Ammon's horn (tissue), 1 donor: ENCODE data around the gene ZG16B.

ENCODE experiments used
- DNase-seq: peaks from one replicate; pipeline ENCODE4 v3.0.0-alpha.2; 2016; ENCODE audit warnings: low spot score

ZG16B gene, protein sequence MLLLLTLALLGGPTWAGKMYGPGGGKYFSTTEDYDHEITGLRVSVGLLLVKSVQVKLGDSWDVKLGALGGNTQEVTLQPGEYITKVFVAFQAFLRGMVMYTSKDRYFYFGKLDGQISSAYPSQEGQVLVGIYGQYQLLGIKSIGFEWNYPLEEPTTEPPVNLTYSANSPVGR

DNA sequence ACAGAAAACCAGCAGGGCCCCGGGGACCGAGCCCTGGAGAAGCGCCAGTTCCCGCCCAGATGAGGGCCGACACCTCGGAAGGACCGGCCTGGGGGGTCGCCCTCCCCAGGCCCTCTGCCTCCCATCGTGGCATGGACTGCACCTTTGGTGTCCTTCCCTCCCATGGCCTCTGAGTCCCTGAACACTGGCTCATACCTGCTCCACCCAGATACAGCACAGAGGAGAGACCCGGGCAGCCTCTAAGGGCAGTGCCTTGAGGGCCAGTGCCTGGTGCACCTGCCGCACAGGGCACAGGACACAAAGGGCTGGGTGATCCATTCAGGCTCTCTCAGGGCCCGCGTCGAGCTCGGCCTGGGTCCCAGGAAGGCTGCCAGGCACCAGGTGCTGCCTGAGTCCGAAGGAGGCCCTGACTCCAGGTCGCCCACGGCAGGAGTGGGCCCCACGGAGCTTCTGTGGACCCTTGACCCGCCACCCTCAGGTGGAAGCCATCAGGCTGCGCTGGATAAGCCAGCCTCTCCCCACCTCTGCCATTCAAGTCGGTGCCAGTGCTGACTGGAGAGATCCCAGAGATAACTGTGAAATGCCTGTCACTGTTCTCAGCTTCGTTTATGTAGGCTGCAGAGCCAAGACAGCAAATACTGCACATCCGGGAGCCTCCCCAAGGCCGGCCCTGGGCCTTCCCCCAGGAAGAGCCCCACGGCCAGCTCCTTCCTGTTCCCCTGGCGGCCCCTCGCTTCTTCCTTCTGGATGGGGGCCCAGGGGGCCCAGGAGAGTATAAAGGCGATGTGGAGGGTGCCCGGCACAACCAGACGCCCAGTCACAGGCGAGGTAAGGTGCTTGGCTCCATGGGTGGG, at the start of gene ZG16B:
ZG16B (plus strand) TSS at position 803 of the 854 bp plus-strand sequence. CDS start 139 bp downstream, outside the sequence.
- no peak for DNase-seq

DNA sequence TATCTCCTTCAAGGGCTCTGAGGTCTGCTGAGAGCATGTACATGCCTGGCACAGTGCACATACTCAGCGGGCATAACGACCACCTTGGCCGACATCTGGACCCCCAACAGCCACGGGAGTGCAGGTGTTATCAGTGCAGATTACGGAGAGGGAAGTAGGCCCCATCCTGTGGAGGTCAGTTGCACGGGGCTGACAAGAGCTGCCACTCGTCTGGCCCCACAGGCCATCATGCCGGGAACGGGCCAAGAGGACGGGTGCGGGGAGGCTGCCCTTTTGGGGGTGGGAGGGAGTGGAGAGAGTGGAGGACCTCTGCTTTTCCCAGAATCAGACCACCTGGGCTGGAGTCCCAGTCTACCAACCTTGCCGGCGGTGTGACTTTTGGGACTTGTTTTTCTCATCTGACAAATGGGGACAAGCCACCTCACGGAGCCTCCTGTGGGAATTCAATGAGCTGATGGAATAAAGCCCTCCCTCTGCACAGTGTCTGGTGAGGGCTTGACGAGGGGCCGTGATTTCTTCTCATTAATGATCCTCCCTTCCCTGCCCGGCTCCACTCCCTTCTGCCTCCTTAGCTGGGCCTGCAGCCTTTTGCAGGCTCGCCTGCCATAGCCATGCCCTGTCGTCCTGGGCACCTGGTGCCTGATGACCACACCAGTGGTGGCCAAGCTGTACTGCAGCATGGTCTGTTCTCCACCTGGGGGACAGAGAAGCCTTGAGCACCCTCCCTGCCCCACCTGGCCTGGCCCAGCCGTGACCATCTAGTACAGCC, 47.3 kb upstream of the ZG16B start:
- no peak for DNase-seq

DNA sequence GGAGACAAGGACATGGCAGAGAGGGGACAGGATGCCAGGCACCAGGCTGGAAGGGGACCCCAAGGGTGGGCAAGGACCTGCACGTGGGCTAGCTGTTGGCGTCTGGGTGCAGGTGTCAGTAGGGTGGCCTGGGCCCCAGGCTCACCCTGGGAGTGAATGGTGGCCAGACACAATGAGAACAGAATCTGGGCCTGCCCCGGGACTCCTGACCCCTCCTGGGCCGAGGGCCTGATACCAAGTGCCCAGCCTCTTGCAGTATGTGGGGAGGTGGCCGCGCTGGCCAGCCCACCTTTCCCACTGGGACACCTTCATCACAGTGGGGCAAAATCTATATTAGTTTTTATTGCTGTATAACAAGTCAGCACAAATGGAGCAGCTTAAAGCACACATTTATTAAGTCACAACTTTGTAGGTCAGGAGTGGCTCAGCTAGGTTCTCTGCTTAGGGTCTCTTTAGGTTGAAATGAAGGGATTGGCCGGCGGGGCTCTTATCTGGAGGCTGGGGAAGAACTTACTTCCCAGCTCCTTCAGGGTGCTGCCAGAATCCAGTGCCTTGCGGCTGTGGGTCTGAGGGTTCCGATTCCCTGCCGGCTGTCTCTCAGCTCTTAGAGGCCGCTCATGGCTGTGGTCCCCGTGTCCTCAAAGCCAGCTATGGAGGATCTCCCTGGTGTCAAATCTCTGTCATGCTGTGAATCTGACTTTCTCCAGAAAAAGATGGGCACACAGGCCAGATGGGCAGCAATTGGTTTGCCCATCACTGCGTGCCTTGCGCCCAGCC, 46.3 kb upstream of the ZG16B start:
- no peak for DNase-seq

GRCh38 chr16:2784358-2785100, 45.6 kb upstream of the ZG16B start:
- DNase-seq = no peak

- DNase-seq = no peak
Observed at GRCh38 chr16:2785101-2785991, 44.8 kb upstream of the ZG16B start.

- DNase-seq = no peak
Observed at GRCh38 chr16:2786061-2786825, 43.9 kb upstream of the ZG16B start.

DNA sequence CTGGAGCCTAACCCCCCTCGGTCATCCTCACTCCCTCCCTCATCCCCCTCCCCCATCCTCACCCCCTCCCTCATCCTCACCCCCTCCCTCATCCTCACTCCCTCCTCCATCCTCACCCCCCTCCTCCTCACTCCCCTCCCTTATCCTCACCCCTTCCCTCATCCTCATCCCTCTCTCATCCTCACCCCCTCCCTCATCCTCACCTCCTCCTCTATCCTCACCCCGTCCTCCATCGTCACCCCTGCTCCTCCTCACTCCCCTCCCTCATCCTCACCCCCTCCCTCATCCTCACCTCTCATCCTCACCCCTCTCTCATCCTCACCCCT, 43.3 kb upstream of the ZG16B start:
- no peak for DNase-seq

DNA sequence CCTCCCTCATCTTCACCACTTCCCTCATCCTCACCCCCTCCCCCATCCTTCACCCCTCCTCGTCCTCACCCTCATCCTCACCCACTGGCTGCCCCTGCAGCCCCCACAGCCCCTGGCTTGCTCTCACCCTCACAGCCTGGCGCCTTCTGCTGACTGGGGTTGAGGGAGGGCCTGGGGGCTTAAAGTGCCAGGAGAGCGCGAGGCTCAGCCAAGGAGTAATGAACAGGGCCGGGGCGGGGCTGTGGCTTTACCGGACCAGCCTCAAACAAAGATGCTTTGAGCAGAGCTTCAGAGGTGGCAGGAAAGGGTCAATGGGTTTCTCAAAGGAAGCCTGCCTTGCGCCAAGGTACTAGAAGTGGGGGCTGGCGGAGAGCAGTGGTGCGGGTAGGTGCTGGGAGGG, 42.7 kb upstream of the ZG16B start, which contains the start of gene PRSS33:
PRSS33 (minus strand) TSS at position 155 of the 400 bp plus-strand sequence. CDS start 1,013 bp downstream, outside the sequence.
- DNase-seq = no peak

DNA sequence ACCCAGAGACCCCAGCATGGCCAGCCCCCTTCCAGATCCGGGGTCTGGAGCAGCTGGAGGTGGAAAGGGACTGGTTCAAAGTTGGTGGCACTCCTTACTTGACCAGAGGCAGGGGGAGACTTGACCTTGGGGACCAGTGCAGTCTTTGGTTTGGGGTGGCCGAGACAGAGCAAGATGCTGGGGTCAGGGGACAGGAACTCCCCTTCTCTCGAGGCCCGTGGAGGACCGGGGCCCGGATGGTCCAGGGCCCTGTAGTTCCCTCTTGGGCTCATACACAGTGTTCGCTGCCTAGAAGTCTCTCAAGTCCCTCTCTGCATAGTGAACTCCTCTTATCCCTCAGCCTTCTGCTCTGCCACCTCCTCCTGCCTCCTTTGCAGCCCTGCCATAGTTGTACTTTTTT, 42.1 kb upstream of the ZG16B start:
- no peak for DNase-seq

DNA sequence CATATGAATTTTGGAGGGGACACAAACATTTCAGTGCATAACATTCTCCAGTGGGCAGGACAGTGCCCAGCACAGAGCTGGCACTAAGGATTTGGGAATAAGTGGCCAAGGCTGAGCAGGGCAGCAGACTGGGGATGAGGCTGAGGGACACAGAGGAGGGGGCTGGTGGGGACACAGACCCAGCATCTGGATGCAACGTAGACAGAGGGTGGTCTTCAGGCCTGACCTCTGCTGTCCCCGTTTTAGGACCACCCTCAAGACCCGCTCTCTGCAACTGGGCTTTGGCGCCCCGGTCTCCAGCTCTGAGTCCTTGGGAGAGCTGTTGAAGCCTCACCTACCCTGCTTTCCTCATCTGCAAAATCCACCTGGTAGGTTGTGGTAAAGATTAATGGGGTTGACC, 39.5 kb upstream of the ZG16B start:
- no peak for DNase-seq

- no peak for DNase-seq
Observed at GRCh38 chr16:2791174-2791573, 38.9 kb upstream of the ZG16B start.

- no peak for DNase-seq
Observed at GRCh38 chr16:2792940-2793339, 37.2 kb upstream of the ZG16B start.

DNA sequence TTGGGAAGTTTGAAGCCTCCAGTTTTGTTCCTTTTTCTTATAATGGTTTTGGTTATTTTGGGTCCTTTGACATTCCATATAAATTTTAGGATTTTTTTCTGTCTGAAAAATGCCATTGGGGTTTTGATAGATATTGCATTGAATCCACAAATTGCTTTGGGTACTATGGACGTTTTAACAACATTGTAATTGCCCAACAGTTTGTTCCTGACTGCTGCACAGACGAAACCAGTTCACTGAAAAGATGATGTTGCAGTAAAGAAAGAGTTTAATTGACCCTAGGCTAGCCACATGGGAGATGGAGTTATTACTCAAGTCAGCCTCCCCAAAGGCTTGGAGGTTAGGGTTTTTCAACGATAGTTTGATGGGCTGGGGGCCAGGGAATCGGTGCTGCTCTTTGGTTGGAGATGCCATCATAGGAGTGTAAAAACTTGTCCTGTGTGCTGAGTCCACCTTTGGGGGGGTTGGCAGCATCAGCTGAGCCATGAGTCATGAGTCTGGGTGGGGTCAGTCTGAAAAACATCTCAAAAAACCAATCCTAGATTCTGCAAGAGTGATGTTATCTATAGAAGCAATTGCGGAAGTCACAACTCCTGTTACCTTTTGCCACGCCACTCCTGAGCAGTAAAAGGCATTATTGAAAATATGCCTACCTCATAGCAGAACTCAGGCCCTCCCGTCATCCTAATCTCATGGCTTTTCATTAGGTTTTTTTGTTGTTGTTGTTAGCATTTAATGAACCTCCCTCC, 34.5 kb upstream of the ZG16B start:
- no peak for DNase-seq

DNA sequence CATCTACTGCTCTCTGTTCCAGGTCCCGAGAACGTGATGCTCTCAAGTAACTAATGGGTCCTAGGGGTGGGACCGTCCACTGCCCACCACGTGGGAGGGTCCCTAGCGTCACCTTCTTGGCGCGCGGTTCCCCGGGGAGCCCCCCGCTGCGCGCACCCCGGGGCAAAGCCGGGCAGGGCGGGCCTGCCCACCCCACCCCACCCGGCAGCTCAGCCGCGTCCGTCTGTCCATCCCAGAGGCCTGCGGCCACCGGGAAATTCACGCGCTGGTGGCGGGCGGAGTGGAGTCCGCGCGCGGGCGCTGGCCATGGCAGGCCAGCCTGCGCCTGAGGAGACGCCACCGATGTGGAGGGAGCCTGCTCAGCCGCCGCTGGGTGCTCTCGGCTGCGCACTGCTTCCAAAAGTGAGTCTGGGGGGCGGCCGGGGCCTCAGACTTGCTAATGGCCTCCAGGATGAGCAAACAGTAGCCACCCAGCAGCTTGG, 31.3 kb upstream of the ZG16B start:
- DNase-seq = no peak

DNA sequence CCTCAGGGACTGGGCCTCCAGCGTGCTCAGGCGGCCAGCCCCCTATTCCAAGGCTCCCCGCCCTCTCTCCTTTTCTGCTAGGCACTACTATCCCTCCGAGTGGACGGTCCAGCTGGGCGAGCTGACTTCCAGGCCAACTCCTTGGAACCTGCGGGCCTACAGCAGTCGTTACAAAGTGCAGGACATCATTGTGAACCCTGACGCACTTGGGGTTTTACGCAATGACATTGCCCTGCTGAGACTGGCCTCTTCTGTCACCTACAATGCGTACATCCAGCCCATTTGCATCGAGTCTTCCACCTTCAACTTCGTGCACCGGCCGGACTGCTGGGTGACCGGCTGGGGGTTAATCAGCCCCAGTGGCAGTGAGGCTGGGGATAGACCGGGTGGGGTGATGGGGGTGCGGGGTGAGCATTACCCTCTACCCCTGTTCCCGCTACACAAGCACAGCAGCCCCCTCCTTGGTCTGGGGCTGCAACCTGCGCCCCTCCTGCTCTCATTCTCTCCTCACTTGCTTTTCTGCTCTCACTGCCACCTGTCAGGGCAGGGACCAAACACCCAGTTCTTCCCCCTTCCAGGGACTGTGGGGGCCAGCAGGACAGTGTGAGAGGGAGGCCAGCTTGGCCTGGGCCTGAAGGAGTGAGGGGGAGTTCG, 30.8 kb upstream of the ZG16B start:
- DNase-seq = no peak

DNA sequence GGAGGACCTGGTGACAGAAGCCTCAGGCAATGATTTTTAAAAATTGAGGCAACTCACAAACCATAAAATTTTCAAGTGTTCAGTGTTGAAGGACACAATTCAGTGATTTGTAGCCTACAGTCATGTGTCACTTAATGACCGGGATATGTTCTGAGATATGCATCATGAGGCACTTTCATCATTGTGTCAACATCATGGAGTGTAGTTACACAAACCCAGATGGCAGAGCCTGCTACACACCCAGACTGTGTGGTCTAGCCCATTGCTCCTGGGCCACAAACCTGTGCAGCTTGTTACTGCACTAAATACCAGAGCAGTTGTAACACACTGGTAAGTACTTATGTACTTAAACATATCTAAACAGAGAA, 30.3 kb upstream of the ZG16B start:
- no peak for DNase-seq

GRCh38 chr16:2803545-2804195, 26.4 kb upstream of the ZG16B start:
- no peak for DNase-seq

GRCh38 chr16:2804728-2805127, 25.4 kb upstream of the ZG16B start:
- no peak for DNase-seq
